Colonic mucosa (tissue), 4 donors: Measurements from ENCODE around the gene UNC5C. TPM values are rescaled to one million over a fixed set of nuclear protein-coding genes. Genes with fewer than 3 reads are reported as not detected.

Experiments
- DNase-seq: peaks from one replicate; pipeline ENCODE4 v3.0.0-alpha.2; 2020
- H3K27ac ChIP-seq: fragments of 200-600 bp; one replicate; pipeline ENCODE4 v1.8.0; 2021
- H3K27me3 ChIP-seq: fragments of 200-600 bp; one replicate; pipeline ENCODE4 v1.8.0; 2021
- H3K36me3 ChIP-seq: fragments of 200-600 bp; one replicate; pipeline ENCODE4 v1.8.0; 2021
- H3K4me1 ChIP-seq: fragments of 200-600 bp; one replicate; pipeline ENCODE4 v1.8.0; 2021; ENCODE audit warnings: mild to moderate bottlenecking
- H3K4me3 ChIP-seq: fragments of 200-600 bp; one replicate; pipeline ENCODE4 v1.8.0; 2021
- H3K9ac ChIP-seq, 2 donors: one replicate each; pipeline ENCODE4 v1.7.0; 2013; ENCODE audit warnings: control low read depth in 2 of 2, low read depth in 2 of 2, low read length in 2 of 2
- H3K9me3 ChIP-seq: fragments of 200-600 bp; one replicate; pipeline ENCODE4 v1.8.0; 2021
- intact Hi-C: fragments of 100-400 bp; cut with DNase I; formaldehyde crosslinking; loops from one replicate; pipeline ENCODE4 v1.14.1; 2022
- total RNA-seq, 2 donors: library from RNA; stranded (reverse); fragmentation: NEBNext Ultra II Directional in 1 of 2; extraction: Animal tissue kit (Norgen Biotek cat#: 25700) in 1 of 2; gene quantifications; one replicate each; pipeline ENCODE4 v1.2.1, GENCODE V29; 2021
- TF ChIP-seq, protein P1 (sequence below): fragments of 200-600 bp; IDR thresholded peaks from one replicate; pipeline ENCODE4 v1.8.0; 2022; ENCODE audit warnings: antibody characterized with exemption, mild to moderate bottlenecking
- donor health status: healthy.
- donor health status: DM: no; HTN: no; CAD: no.
- donor health status: DM: no; HTN: no; CAD: no.

The UNC5C gene
- total RNA-seq, 2 donors from 2014 or later = 3.9 to 4.2 TPM

- Histone ChIP-seq H3K4me3 (no peak overlapping the region), H3K9ac (no peak overlapping the region), H3K27me3 (no peaks in the 10 kb centered on the region), H3K4me1 (no peaks in the 10 kb centered on the region), H3K27ac (no peak overlapping the region), H3K9me3 (no peaks in the 10 kb centered on the region), H3K36me3 (no peaks in the 10 kb centered on the region)
- no peak for DNase-seq
- intact Hi-C loops = no loop called here
- TF ChIP-seq, protein P1, sequence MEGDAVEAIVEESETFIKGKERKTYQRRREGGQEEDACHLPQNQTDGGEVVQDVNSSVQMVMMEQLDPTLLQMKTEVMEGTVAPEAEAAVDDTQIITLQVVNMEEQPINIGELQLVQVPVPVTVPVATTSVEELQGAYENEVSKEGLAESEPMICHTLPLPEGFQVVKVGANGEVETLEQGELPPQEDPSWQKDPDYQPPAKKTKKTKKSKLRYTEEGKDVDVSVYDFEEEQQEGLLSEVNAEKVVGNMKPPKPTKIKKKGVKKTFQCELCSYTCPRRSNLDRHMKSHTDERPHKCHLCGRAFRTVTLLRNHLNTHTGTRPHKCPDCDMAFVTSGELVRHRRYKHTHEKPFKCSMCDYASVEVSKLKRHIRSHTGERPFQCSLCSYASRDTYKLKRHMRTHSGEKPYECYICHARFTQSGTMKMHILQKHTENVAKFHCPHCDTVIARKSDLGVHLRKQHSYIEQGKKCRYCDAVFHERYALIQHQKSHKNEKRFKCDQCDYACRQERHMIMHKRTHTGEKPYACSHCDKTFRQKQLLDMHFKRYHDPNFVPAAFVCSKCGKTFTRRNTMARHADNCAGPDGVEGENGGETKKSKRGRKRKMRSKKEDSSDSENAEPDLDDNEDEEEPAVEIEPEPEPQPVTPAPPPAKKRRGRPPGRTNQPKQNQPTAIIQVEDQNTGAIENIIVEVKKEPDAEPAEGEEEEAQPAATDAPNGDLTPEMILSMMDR = no peak
Measured at GRCh38 chr4:95398217-95398616, 150.6 kb downstream of the UNC5C start.

GRCh38 chr4:95394752-95395306 is 153.9 kb downstream of the UNC5C start:
- no peaks in the 10 kb centered on the region for H3K9me3 ChIP-seq
- intact Hi-C loops = no loop called here
- no peak overlapping the region for H3K27ac ChIP-seq
- H3K9ac ChIP-seq = no peak overlapping the region
- H3K4me1 ChIP-seq = no peaks in the 10 kb centered on the region
- H3K4me3 ChIP-seq = no peak overlapping the region
- TF ChIP-seq, protein P1 = no peak
- no peak for DNase-seq
- H3K36me3 ChIP-seq = no peaks in the 10 kb centered on the region
- no peaks in the 10 kb centered on the region for H3K27me3 ChIP-seq

DNA sequence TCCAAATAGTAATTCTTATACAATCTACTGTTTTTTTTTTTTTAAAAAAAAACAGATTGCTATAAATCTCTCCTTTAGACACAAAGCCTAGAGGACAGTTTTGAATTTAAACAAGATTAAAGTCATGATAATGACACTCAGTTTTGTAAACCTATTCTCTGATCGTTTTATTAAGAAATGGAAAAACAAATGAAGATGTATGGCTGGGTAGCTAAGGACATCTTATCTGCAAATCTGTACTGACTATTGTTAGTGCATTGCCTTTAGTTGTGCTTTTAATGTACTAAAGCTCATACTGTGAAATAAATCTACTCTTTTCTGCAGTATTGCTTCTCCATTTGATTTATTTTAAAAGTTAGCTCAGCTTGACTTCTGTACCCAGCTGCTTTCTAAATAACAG is 155.0 kb downstream of the UNC5C start:
- intact Hi-C loops = no loop called here
- TF ChIP-seq, protein P1 = no peak
- no peaks in the 10 kb centered on the region for H3K4me1 ChIP-seq
- no peak overlapping the region for H3K4me3 ChIP-seq
- DNase-seq = no peak
- no peaks in the 10 kb centered on the region for H3K36me3 ChIP-seq
- H3K9me3 ChIP-seq = no peaks in the 10 kb centered on the region
- H3K9ac ChIP-seq = no peak overlapping the region
- H3K27me3 ChIP-seq = no peaks in the 10 kb centered on the region
- no peak overlapping the region for H3K27ac ChIP-seq

- Histone ChIP-seq H3K9me3 (no peaks in the 10 kb centered on the region), H3K36me3 (no peaks in the 10 kb centered on the region), H3K27me3 (no peaks in the 10 kb centered on the region), H3K27ac (no peak overlapping the region), H3K4me1 (no peaks in the 10 kb centered on the region), H3K4me3 (no peak overlapping the region), H3K9ac (no peak overlapping the region)
- DNase-seq = no peak
- intact Hi-C loops = no loop called here
- TF ChIP-seq, protein P1 = no peak
Measured at GRCh38 chr4:95388911-95389310, 159.9 kb downstream of the UNC5C start.

GRCh38 chr4:95387719-95388118 is 161.1 kb downstream of the UNC5C start:
- Histone ChIP-seq H3K27me3 (no peaks in the 10 kb centered on the region), H3K27ac (no peak overlapping the region), H3K4me1 (no peaks in the 10 kb centered on the region), H3K9me3 (no peaks in the 10 kb centered on the region), H3K36me3 (no peaks in the 10 kb centered on the region), H3K9ac (no peak overlapping the region), H3K4me3 (no peak overlapping the region)
- TF ChIP-seq, protein P1 = no peak
- intact Hi-C loops = no loop called here
- no peak for DNase-seq
